ENCODE data around the gene UGT2A1.

The UGT2A1 gene

GRCh38 chr4:69653147-69653546, at the start of gene UGT2A1:
Gene UGT2A1, minus strand, starts transcription at chr4:69653247. Its CDS starts 5,603 bp downstream, at chr4:69647644.
- Mint-ChIP-seq H3K36me3 (ENCODE audit: low read depth) (no peaks in the 10 kb centered on the region), H3K27me3 (ENCODE audit: low read depth) (no peaks in the 10 kb centered on the region), H3K4me1 (peaks cover 10% of the 10 kb centered on the region), H3K27ac (peak within 1 kb of the TSS; percentile 29 to 77 (median 51)), H3K9me3 (no peaks in the 10 kb centered on the region), H3K4me3 (no peak within 1 kb of the TSS)
- no peak for TF ChIP-seq CTCF (IDR thresholded peaks at IDR 0.05; ENCODE audit: unreplicated experiment in 3 of 3)

- Mint-ChIP-seq H3K4me3 (no peak overlapping the region), H3K27me3 (ENCODE audit: low read depth) (no peaks in the 10 kb centered on the region), H3K36me3 (ENCODE audit: low read depth) (no peaks in the 10 kb centered on the region), H3K9me3 (peaks cover 16% of the 10 kb centered on the region), H3K4me1 (no peaks in the 10 kb centered on the region), H3K27ac (peak overlapping the region in 1 of 3 experiments; percentile 32)
- TF ChIP-seq CTCF (IDR thresholded peaks at IDR 0.05; ENCODE audit: unreplicated experiment in 3 of 3) = no peak
These were observed 49.2 kb upstream of the UGT2A1 start for GRCh38 chr4:69702201-69702600.

GRCh38 chr4:69701696-69702095, 48.6 kb upstream of the UGT2A1 start:
- Mint-ChIP-seq H3K27me3 (ENCODE audit: low read depth) (no peaks in the 10 kb centered on the region), H3K4me1 (no peaks in the 10 kb centered on the region), H3K9me3 (peaks cover 18% of the 10 kb centered on the region), H3K27ac (no peak overlapping the region), H3K36me3 (ENCODE audit: low read depth) (no peaks in the 10 kb centered on the region), H3K4me3 (no peak overlapping the region)
- no peak for TF ChIP-seq CTCF (IDR thresholded peaks at IDR 0.05; ENCODE audit: unreplicated experiment in 3 of 3)

GRCh38 chr4:69697536-69698242, 44.6 kb upstream of the UGT2A1 start:
- no peak overlapping the region for H3K27ac Mint-ChIP-seq
- TF ChIP-seq CTCF (IDR thresholded peaks at IDR 0.05; ENCODE audit: unreplicated experiment in 3 of 3) = no peak
- H3K4me3 Mint-ChIP-seq = no peak overlapping the region
- peaks cover 33% of the 10 kb centered on the region for H3K9me3 Mint-ChIP-seq
- no peaks in the 10 kb centered on the region for H3K4me1 Mint-ChIP-seq
- H3K36me3 Mint-ChIP-seq (ENCODE audit: low read depth) = no peaks in the 10 kb centered on the region
- no peaks in the 10 kb centered on the region for H3K27me3 Mint-ChIP-seq (ENCODE audit: low read depth)

- TF ChIP-seq CTCF (IDR thresholded peaks at IDR 0.05; ENCODE audit: unreplicated experiment in 3 of 3) = peak; percentile 63 to 80 (median 64)
- Mint-ChIP-seq H3K36me3 (ENCODE audit: low read depth) (no peaks in the 10 kb centered on the region), H3K9me3 (peaks cover 7% of the 10 kb centered on the region), H3K4me3 (no peak overlapping the region), H3K27me3 (ENCODE audit: low read depth) (no peaks in the 10 kb centered on the region), H3K4me1 (peaks cover 10% of the 10 kb centered on the region), H3K27ac (peak overlapping the region; percentile 56 to 92 (median 86))
These were observed 36.6 kb upstream of the UGT2A1 start for GRCh38 chr4:69689599-69689998.

GRCh38 chr4:69684804-69685203, 31.8 kb upstream of the UGT2A1 start:
- Mint-ChIP-seq H3K9me3 (no peaks in the 10 kb centered on the region), H3K27ac (no peak overlapping the region), H3K4me1 (peaks cover 5% of the 10 kb centered on the region), H3K27me3 (ENCODE audit: low read depth) (no peaks in the 10 kb centered on the region), H3K36me3 (ENCODE audit: low read depth) (no peaks in the 10 kb centered on the region), H3K4me3 (no peak overlapping the region)
- TF ChIP-seq CTCF (IDR thresholded peaks at IDR 0.05; ENCODE audit: unreplicated experiment in 3 of 3) = no peak
